ENCODE data around the gene SNRNP70. TPM values are rescaled to one million over a fixed set of nuclear protein-coding genes. Genes with fewer than 3 reads are reported as not detected.
"Not testable (repeated sequence)": the region's sequence is repeated elsewhere in the genome, so short reads cannot be mapped to it uniquely, and the experiment has no call there.

The SNRNP70 gene
- total and polyA plus RNA-seq, 7 donors: 83.2 to 133 (median 101) TPM

GRCh38 chr19:49073514-49074378 is 11.5 kb upstream of the SNRNP70 start:
- peak overlapping the region; percentile 77 for H3K27ac ChIP-seq
- DNase-seq: peak; percentile 74 to 79
- peak; percentile 51 for TF ChIP-seq CTCF (IDR thresholded peaks at IDR 0.05)

DNA sequence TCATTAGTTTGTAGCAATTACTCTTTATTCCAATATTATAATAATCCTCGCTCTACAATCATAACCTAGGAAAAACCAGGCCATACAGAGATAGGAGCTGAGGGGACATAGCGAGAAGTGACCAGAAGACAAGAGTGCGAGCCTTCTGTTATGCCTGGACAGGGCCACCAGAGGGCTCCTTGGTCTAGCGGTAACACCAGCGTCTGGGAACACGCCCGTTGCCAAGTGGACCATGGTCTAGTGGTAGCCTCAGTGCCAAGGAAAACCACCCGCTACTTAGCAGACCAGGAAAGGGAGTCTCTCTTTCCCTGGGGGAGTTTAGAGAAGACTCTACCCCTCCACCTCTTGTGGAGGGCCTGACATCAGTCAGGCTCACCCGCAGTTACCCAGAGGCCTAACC is 10.4 kb upstream of the SNRNP70 start:
- H3K4me3 ChIP-seq; H3K9me3 ChIP-seq; H3K27me3 ChIP-seq (ENCODE audit: insufficient read depth in 3 of 3, low read length in 2 of 3); H3K36me3 ChIP-seq (ENCODE audit: insufficient read depth in 1 of 2, low read depth in 1 of 2); H3K4me1 ChIP-seq: not testable (repeated sequence)
- DNase-seq (peak; percentile 74 to 90), ATAC-seq (peak; percentile 26 to 64 (median 32))
- TF ChIP-seq CTCF (IDR thresholded peaks at IDR 0.05): peak; percentile 72
- peak overlapping the region; percentile 77 for H3K27ac ChIP-seq
- 10 to 15% (median 11%) methylated on average over 7 to 9 of the region's 9 CpGs for WGBS, 3 donors
- intact Hi-C loops (cut with DNase I): loop anchor here in 1 of 2 donors (5.0 kb wide), 1 partner anchor 83 kb away; the partner anchor contains the start of genes GYS1 and RUVBL2

More at GRCh38 chr19:49073514-49074378, 11.5 kb upstream of the SNRNP70 start:
- H3K9me3 ChIP-seq: no peaks in the 10 kb centered on the region
- peak; percentile 82 to 86 (median 84) for ATAC-seq
- H3K4me1 ChIP-seq: peaks cover 3% of the 10 kb centered on the region
- no peaks in the 10 kb centered on the region for H3K36me3 ChIP-seq (ENCODE audit: insufficient read depth in 1 of 2, low read depth in 1 of 2)
- intact Hi-C loops (cut with DNase I): loop anchor here in 1 of 2 donors (5.0 kb wide), 1 partner anchor 81 kb away; the partner anchor contains the start of genes GYS1 and RUVBL2
- WGBS, 3 donors: 26 to 36% (median 28%) methylated on average over 23 of the region's 23 CpGs
- peaks cover 0 to 4% (median 0%) of the 10 kb centered on the region in 3 donors for H3K27me3 ChIP-seq (ENCODE audit: insufficient read depth in 3 of 3, low read length in 2 of 3)
- H3K4me3 ChIP-seq: peak overlapping the region; percentile 47

DNA sequence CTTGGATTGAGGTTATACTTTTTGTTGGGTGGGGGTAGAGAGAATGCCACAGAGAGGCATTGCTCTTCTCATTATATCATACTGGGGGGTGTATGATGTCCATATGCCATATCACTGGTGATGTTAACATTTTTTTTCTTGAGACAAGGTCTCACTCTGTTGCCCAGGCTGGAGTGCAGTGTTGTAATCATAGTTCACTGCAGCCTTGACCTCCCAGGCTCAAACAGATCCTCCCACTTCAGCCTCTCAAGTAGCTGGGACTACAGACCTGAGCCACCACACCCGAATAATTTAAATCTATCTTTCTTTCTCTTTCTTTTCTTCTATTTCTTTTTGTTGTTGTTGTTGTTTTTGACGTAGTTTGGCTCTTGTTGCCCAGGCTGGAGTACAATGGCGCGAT is 4.9 kb upstream of the SNRNP70 start:
- H3K36me3 ChIP-seq (ENCODE audit: insufficient read depth in 1 of 2, low read depth in 1 of 2): no peaks in the 10 kb centered on the region
- H3K4me1 ChIP-seq: peaks cover 4% of the 10 kb centered on the region
- 77 to 88% (median 87%) methylated on average over 4 of the region's 4 CpGs for WGBS, 3 donors
- no peaks in the 10 kb centered on the region for H3K9me3 ChIP-seq
- TF ChIP-seq CTCF (IDR thresholded peaks at IDR 0.05): no peak
- H3K27ac ChIP-seq: no peak overlapping the region
- DNase-seq (no peak), ATAC-seq (no peak)
- no peak overlapping the region for H3K4me3 ChIP-seq
- no peaks in the 10 kb centered on the region for H3K27me3 ChIP-seq (ENCODE audit: insufficient read depth in 3 of 3, low read length in 2 of 3)
- intact Hi-C loops (cut with DNase I): no loop called here

DNA sequence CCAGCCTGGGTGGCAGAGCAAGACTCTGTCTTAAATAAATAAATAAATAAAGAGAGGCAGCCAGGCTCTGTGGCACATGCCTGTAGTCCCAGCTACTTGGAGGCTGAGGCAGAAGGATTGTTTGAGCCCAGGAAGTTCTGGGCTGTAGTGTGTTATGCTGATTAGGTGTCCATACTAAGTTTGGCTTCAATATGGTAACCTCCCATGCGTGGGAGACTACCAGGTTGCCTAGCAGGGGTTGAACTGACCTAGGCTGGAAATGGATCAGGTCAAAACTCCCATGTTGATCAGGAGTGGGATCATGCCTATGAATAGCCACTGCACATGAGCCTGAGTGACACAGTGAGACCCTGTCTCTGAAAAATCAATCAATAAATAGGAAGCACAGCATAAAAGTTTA is 4.0 kb upstream of the SNRNP70 start:
- Histone ChIP-seq H3K4me1 (peaks cover 4% of the 10 kb centered on the region), H3K27me3 (ENCODE audit: insufficient read depth in 3 of 3, low read length in 2 of 3) (no peaks in the 10 kb centered on the region), H3K9me3 (no peaks in the 10 kb centered on the region), H3K36me3 (ENCODE audit: insufficient read depth in 1 of 2, low read depth in 1 of 2) (no peaks in the 10 kb centered on the region), H3K4me3 (no peak overlapping the region), H3K27ac (no peak overlapping the region)
- ATAC-seq (no peak), DNase-seq (no peak)
- 77 to 86% (median 86%) methylated on average over 1 of the region's 1 CpG for WGBS, 3 donors
- intact Hi-C loops (cut with DNase I): no loop called here
- TF ChIP-seq CTCF (IDR thresholded peaks at IDR 0.05): no peak
